OCI-M1 (cell line): Measurements from ENCODE around the gene GPR157.

Experiments used
- DNase-seq: peaks from one replicate; lab custom pipeline; 2025; lab: John Stamatoyannopoulos, UW

GPR157 gene

GRCh38 chr1:9086796-9087195 is 42.1 kb downstream of the GPR157 start:
- DNase-seq = no peak

- no peak for DNase-seq
Observed at GRCh38 chr1:9086045-9086444, 42.9 kb downstream of the GPR157 start.

GRCh38 chr1:9085306-9085940 is 43.5 kb downstream of the GPR157 start:
- DNase-seq = no peak

GRCh38 chr1:9084906-9085305 is 44.0 kb downstream of the GPR157 start:
- no peak for DNase-seq

GRCh38 chr1:9081473-9081872 is 47.4 kb downstream of the GPR157 start:
- DNase-seq = no peak

GRCh38 chr1:9080705-9081291 is 48.1 kb downstream of the GPR157 start:
- DNase-seq = no peak

GRCh38 chr1:9079988-9080704 is 48.8 kb downstream of the GPR157 start:
- DNase-seq = no peak

GRCh38 chr1:9078752-9079500 is 50.0 kb downstream of the GPR157 start:
- no peak for DNase-seq

- no peak for DNase-seq
Observed at GRCh38 chr1:9078015-9078751, 50.7 kb downstream of the GPR157 start.

GRCh38 chr1:9075022-9075421 is 53.9 kb downstream of the GPR157 start:
- DNase-seq = peak; percentile 62

GRCh38 chr1:9073143-9073542 is 55.8 kb downstream of the GPR157 start:
- DNase-seq = no peak

- no peak for DNase-seq
Observed at GRCh38 chr1:9071554-9072235, 57.2 kb downstream of the GPR157 start.

- DNase-seq = no peak
Observed at GRCh38 chr1:9070486-9070885, 58.4 kb downstream of the GPR157 start.

GRCh38 chr1:9069326-9070100 is 59.4 kb downstream of the GPR157 start, which contains the start of gene SLC2A5:
TSS of gene SLC2A5 (minus strand) at chr1:9069635. CDS start at chr1:9069536, 99 bp downstream.
- peak; percentile 5 for DNase-seq

GRCh38 chr1:9068981-9069325 is 59.9 kb downstream of the GPR157 start:
- DNase-seq = no peak

- DNase-seq = no peak
Observed at GRCh38 chr1:9066945-9067807, 61.7 kb downstream of the GPR157 start.

- DNase-seq = no peak
Observed at GRCh38 chr1:9065213-9065751, 63.6 kb downstream of the GPR157 start.

- DNase-seq = no peak
Observed at GRCh38 chr1:9062846-9063245, 66.1 kb downstream of the GPR157 start.

- no peak for DNase-seq
Observed at GRCh38 chr1:9062021-9062471, 66.9 kb downstream of the GPR157 start.
